WI38 (cell line): ENCODE measurements around the gene PEX10.
A peak's percentile ranks its signal among the peaks of the same experiment; 100 is the strongest.

Experiments
- H3K4me3 ChIP-seq: 2 replicates; pipeline ENCODE4 v1.5.1; 2011; ENCODE audit warnings: low read depth, mild to moderate bottlenecking, control low read depth, low read length
- CTCF ChIP-seq: IDR thresholded peaks from 2 replicates; pipeline ENCODE4 v1.5.1; 2012; ENCODE audit warnings: low read depth, mild to moderate bottlenecking, control low read depth, low read length

The PEX10 gene

GRCh38 chr1:2415337-2415736, 3.0 kb upstream of the PEX10 start:
- H3K4me3 ChIP-seq: no peak overlapping the region
- TF ChIP-seq CTCF: no peak

- no peak overlapping the region for H3K4me3 ChIP-seq
- TF ChIP-seq CTCF: peak; percentile 88
Measured at GRCh38 chr1:2414297-2414958, 2.1 kb upstream of the PEX10 start.

GRCh38 chr1:2413495-2414296, 1.3 kb upstream of the PEX10 start:
- no peak for TF ChIP-seq CTCF
- peak overlapping the region; percentile 65 for H3K4me3 ChIP-seq

GRCh38 chr1:2412773-2413494, 570 bp upstream of the PEX10 start:
- H3K4me3 ChIP-seq: peak overlapping the region; percentile 65
- no peak for TF ChIP-seq CTCF

- no peak for TF ChIP-seq CTCF
- H3K4me3 ChIP-seq: peak overlapping the region; percentile 85
Measured at GRCh38 chr1:2411801-2412394, 466 bp downstream of the PEX10 start.

- H3K4me3 ChIP-seq: no peak overlapping the region
Measured at GRCh38 chr1:2409745-2410144, 2.6 kb downstream of the PEX10 start.

More at GRCh38 chr1:2409745-2410144, 2.6 kb downstream of the PEX10 start:
- TF ChIP-seq CTCF: no peak
